ENCODE data around the gene ADCY10. TPM values are rescaled to one million over a fixed set of nuclear protein-coding genes. Genes with fewer than 3 reads are reported as not detected.

Gene ADCY10
- total and polyA plus RNA-seq, 9 of the 15 experiments (the other 6 are each of a cell fraction or from before 2014, with no cell fraction given): 0.08 to 0.86 (median 0.22) TPM

DNA sequence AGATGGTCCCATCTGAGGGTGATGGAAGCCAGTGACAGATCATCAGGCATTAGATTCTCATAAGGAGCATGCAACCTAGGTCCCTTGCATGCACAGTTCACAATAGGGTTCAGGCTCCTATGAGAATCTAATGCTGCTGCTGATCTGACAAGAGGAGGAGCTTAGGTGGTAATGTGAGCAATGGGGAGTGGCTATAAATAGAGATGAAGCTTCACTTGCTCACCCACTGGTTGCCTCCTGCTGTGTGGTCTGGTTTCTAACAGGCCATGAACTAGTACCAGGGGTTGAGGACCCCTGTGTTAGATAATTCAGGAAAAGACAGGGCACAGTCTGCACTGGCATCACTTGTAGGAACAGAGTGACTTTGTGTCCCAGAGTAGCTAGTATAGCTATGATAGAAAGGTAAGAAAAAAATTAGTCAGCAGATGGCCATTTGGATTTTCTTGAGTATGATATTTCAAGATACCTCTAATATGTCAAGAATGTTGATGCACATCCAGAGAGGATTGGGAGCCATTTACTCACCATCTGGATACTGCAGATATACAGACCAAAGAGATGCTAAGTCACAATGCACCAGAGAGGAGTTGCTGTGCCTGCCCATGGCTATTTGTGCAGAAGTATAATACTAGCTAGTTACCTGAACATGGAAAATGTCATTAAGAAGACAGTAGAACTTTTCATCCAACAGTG, 53.6 kb downstream of the ADCY10 start:
- no peaks in the 10 kb centered on the region for H3K9me3 ChIP-seq (replicated peaks; ENCODE audit: control insufficient read depth, insufficient read depth, low read depth, low read length)
- H3K27me3 ChIP-seq (ENCODE audit: control insufficient read depth in 2 of 2, insufficient read depth in 2 of 2, low read length in 2 of 2): no peaks in the 10 kb centered on the region
- CTCF ChIA-PET (ENCODE audit: low intra/inter-chr PET ratio): no interaction called here
- H3K9ac ChIP-seq (ENCODE audit: insufficient read depth in 1 of 2, low read depth in 2 of 2, low read length in 2 of 2): no peak overlapping the region
- BruUV-seq (replicated peaks): no TSS peak
- ATAC-seq (peak; percentile 45), DNase-seq (ENCODE audit: extremely low read depth in 1 of 4, low spot score in 3 of 4) (peak in 1 of 4 experiments; percentile 66), FAIRE-seq (peak; percentile 59)
- peaks cover 21 to 39% of the 10 kb centered on the region in 2 experiments; a peak in 4 of 5 replicates for H3K4me1 ChIP-seq (replicated peaks in 1 of 2; ENCODE audit: control insufficient read depth in 2 of 2, insufficient read depth in 2 of 2, low read length in 2 of 2)
- no peaks in the 10 kb centered on the region for H3K36me3 ChIP-seq (ENCODE audit: control insufficient read depth, insufficient read depth, low read length)
- intact Hi-C loops (cut with micrococcal nuclease): loop anchor here (2.0 to 10.0 kb wide), 2 partner anchors 40 to 226 kb away; partner anchors contain the start of gene RCSD1
- POLR2A ChIA-PET: interaction anchor here (0.5 to 1.8 kb wide), 11 partner anchors 9 to 274 kb away, joined by 3 to 8 read pairs (median 4); partner anchors contain the start of gene DCAF6
- 0 out of 4 replicates have a peak, but pooled peaks of 1 of the 2 experiments have one; percentile 2 for TF ChIP-seq RAD21 (CRISPR knock-in tag; conservative IDR thresholded peaks at IDR 0.05 in 1 of 2, IDR thresholded peaks at IDR 0.05 in 1 of 2)
- TF ChIP-seq SMARCB1 (IDR thresholded peaks at IDR 0.05; ENCODE audit: insufficient read length, low read depth): no peak
- 0 out of 4 replicates have a peak, but pooled peaks of 1 of the 2 experiments have one; percentile 9 for TF ChIP-seq NRF1 (conservative IDR thresholded peaks at IDR 0.05 in 1 of 2, IDR thresholded peaks at IDR 0.05 in 1 of 2)
- no peak for TF ChIP-seq SAP30 (IDR thresholded peaks at IDR 0.05; ENCODE audit: borderline replicate concordance, insufficient read depth, low read depth, low read length, poor library complexity, severe bottlenecking)
- no peak for TF ChIP-seq SMAD2 (IDR thresholded peaks at IDR 0.05; ENCODE audit: low read depth, low read length)
- peak; percentile 48; the same call in 1 of the 2 replicates for TF ChIP-seq TAL1 (IDR thresholded peaks at IDR 0.05)
- TF ChIP-seq ZFPM2 (CRISPR knock-in tag; IDR thresholded peaks at IDR 0.05): no peak
- TF ChIP-seq NR3C1 (CRISPR knock-in tag; IDR thresholded peaks at IDR 0.05): no peak
- peak; percentile 49; the same call in 1 of the 2 replicates for TF ChIP-seq ARID1B (IDR thresholded peaks at IDR 0.05)
- peak; percentile 51 for TF ChIP-seq CBFA2T2 (conservative IDR thresholded peaks at IDR 0.05)
- TF ChIP-seq ZNF121 (CRISPR knock-in tag; conservative IDR thresholded peaks at IDR 0.05): no peak
- no peak for TF ChIP-seq DNMT1 (IDR thresholded peaks at IDR 0.05)
- no peak for TF ChIP-seq ZNF165 (CRISPR knock-in tag; IDR thresholded peaks at IDR 0.05; ENCODE audit: borderline replicate concordance)
- TF ChIP-seq TCF3 (CRISPR knock-in tag; IDR thresholded peaks at IDR 0.05): 0 out of 2 replicates have a peak, but pooled peaks have one; percentile 11
- peak; percentile 60; the same call in 1 of the 2 replicates for TF ChIP-seq TEAD4 (IDR thresholded peaks at IDR 0.05; ENCODE audit: low read length)
- TF ChIP-seq TEAD4 (CRISPR knock-in tag; IDR thresholded peaks at IDR 0.05; ENCODE audit: borderline replicate concordance): no peak
- TF ChIP-seq CBFA2T3 (IDR thresholded peaks at IDR 0.05): peak; percentile 64
- no peak for TF ChIP-seq SIX5 (IDR thresholded peaks at IDR 0.05; ENCODE audit: borderline replicate concordance in 1 of 2, insufficient read depth in 1 of 2, low read depth in 1 of 2, low read length in 2 of 2)
- in situ Hi-C loops (cut with MboI): no loop called here
- no peak overlapping the region for H3K27ac ChIP-seq (ENCODE audit: extremely low read depth, low read depth, low read length)
- no peaks in the 10 kb centered on the region for H3K9me1 ChIP-seq (ENCODE audit: control insufficient read depth, insufficient read depth, low read length)
- H4K20me1 ChIP-seq (replicated peaks; ENCODE audit: control insufficient read depth, insufficient read depth, low read length): no peaks in the 10 kb centered on the region
- H3K4me3 ChIP-seq: no peak overlapping the region
- no peak overlapping the region for H3K4me2 ChIP-seq (ENCODE audit: insufficient read depth, low read length)
- H3K79me2 ChIP-seq (ENCODE audit: control insufficient read depth, insufficient read depth, low read length): peaks cover 20% of the 10 kb centered on the region
- H2AFZ ChIP-seq (ENCODE audit: low read depth, low read length): no peak overlapping the region
